ENCODE measurements around the gene MPP4.
"Not testable (repeated sequence)": the region's sequence is repeated elsewhere in the genome, so short reads cannot be mapped to it uniquely, and the experiment has no call there.

MPP4 gene

DNA sequence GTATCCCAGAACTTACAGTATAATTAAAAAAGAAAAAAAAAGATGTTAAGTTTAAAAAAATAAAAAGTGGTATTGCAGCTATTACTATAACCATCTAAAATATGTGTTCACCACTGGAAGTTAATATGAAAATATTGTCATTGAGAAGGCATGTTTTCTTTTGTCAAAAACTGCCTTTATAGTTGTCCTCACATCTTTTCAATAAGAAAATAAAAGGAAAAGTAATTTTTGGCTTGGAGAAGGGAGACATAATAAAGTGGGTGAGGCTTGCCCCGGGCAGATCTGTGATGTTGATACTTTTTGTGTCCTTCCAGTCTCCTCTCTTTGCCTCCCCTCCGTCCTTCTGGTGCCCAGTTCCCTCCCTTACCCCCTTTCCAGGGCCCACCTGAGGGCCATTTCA lies 24.9 kb downstream of the MPP4 start:
- DNase-seq (ENCODE audit: low spot score): no peak

DNA sequence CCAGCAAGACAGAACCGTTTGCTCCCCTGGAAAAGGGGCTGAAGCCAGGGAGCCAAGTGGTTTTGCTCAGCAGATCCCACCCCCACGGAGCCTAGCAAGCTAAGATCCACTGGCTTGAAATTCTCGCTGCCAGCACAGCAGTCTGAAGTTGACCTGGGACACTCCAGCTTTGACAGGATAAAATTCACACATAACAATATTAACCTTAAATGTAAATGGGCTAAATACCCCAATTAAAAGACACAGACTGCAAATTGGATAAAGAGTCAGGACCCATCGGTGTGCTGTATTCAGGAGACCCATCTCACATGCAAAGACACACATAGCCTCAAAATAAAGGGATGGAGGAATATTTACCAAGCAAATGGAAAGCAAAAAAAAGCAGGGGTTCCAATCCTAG lies 27.2 kb downstream of the MPP4 start:
- not testable (repeated sequence) for DNase-seq (ENCODE audit: low spot score)

DNA sequence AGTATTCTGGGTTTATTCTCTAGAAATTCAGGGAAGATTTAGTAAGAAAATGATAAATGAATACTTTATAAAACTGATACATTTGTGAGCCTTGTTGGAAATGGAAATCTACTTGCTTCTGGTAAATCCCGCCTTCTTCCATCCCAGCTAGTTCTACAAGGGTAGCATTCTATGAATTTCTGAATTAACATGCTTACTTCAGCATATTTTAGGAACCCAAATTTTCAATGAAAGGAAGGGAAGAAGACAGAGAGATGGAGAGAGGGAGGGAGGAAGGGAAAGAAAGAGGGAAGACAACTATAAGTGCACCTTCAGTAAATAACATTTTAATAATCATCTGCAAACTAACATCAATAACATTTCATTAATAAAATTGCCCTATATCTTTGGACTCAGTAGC lies 28.6 kb downstream of the MPP4 start:
- no peak for DNase-seq (ENCODE audit: low spot score)

DNA sequence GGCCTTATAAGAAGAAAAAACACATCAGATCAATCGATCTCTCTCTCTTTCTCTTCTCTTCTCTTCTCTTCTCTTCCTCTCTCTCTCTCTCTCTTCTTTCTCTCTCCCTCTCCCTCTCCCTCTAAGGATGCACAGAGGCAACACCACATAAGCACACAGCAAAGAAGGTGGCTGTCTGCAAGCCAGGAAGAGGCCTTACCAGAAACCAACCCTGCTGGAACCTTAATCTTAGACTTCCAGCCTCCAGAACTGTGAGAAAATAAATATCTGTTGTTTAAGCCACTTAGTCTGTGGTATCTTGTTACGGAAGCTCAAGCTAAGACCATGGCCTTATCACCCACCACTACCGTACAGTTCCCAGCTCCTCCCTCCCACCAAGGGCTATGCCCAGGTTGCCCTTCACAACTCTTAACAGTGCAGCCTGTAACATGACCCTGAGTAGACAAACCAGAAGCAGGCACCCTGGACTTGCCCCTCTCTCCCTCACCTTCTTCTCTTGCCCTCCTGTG lies 30.0 kb downstream of the MPP4 start:
- no peak for DNase-seq (ENCODE audit: low spot score)

DNA sequence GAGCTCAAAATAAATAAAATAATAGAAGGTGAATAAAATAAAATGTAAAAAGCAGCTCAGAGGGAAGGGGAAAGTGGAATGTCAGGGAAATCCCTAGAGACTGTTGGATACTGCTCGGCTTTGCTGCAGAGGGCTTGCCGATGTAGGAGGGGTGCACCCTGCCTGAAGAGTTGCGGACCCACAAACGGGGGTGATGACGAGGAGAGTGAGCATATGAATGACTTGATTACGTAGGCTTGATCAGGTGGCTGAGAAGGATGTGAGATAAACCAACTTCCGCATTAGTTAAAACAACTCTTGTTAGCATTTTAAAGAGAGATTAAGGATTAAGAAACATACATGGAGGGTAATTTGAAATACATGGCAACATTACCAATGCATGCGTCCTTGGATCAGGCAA lies 34.1 kb downstream of the MPP4 start:
- DNase-seq (ENCODE audit: low spot score): no peak

DNA sequence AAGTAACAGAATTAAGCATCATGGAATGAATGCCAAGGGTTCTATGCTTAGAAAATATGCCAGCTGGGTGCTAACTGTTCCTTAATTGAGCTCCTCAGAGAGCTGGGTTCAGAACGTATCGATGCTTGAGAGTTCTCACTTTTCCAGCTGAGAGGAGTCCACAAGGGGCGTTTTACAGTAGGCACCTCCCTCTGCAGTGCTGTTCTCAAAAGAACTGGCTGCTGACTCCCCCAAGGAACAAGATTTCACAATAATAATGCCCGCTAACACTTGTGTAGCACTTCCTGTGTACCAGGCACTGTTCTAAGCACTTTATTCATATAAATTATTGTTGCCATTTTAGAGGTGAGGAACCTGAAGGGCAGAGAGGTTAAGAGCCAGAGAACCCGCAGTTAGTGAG lies 37.1 kb downstream of the MPP4 start:
- DNase-seq (ENCODE audit: low spot score): no peak

DNA sequence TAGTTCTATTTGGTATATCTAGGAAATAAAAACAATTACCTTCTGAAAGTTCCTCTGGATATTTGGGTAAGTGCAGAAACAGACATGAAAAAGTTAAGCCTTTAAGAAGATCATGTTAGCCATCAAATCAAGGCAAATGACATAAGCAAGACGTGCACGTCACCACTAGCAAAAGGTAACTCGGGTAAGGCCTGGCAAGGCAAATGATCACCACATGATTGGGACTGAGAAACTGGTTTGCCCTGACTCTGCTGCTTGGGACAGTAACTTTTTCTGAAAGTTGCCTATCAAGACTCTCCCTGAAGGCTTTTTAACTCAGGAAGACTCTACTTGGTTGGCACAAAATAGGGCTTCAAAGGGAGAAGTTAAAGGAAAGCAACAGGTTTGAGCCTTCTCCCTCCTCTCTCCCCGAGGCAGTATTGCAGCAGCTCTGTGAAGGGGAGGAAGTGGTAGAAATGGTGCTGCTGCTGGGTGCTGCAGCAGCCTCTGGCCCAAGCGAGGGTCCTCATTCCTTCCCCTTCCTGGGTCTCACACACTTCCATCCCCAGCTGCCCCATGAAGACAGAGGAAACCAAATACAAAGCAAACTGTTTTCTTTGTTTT lies 38.0 kb downstream of the MPP4 start:
- DNase-seq (ENCODE audit: low spot score): no peak

DNA sequence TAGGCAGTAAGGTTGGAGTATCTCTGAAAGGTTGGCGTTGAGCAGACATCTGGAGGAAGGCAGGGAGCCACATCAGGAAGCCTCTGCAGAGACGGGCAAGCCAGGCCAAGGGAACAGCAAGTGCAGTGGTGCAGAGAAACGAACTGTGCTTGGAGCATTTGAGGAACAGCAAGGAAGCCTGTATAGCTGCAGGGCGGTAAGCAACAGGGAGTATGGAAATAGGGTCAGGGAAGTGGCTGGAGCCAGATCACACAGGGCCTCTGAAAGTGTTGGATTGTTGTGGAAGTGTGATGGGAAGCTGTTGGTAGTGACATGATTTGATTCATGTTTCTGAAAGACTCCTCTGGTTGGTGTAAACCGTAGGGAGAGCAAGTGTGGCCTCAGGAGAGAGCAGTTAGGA lies 41.7 kb downstream of the MPP4 start:
- no peak for DNase-seq (ENCODE audit: low spot score)

DNA sequence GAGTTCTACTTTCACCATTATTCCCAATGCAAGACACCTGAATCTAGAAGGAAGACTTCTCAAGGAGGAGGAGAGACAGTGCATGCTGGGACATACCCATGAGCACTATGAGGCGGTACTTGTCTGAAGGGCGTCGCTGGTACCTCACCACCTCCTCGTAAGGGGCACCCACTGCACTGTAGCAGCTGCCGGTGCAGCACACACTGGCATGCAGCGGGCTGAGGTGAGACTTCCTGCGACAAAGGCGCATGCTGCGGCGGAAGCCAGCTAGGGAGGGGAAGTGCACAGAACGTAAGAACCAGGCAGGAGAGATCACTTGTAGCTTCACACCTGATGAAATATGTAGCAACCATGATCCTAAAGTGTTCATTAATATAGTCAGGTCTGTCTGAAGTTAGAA lies 42.3 kb downstream of the MPP4 start:
- DNase-seq (ENCODE audit: low spot score): no peak

DNA sequence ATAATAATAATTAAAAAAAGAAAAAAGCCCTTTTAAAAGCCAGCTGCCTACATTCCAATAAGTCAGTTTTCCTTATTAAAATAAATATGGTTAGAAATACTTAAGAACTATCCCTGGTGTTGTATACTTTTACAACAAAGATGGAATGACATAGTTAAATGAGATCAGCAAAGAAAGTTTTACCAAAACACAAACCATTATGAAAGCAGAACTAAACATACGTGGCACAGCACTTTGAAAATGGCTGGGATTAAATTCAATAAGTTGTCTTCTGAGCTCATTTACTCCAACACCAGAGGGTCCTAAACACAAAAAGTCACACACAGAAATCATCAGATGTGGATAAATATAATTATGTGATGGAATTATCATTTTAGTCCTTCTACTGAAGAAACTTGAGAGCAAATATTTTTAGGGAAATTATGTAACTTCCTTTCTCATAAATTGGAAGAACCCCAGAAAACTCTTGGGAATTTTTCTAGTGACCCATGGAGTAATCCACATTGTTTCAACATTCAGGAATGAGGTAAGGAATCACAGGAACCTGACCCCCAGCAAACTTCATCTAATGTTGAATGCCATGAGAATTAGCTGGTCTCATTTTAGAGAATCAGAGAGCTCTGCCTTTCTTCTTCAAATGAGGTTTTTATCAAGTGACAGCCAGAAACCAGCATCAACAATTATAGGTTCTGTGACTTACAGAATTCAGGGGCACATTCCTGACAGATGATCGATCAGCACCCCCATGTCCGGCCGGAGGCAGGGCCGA lies 43.6 kb downstream of the MPP4 start:
- DNase-seq (ENCODE audit: low spot score): no peak

DNA sequence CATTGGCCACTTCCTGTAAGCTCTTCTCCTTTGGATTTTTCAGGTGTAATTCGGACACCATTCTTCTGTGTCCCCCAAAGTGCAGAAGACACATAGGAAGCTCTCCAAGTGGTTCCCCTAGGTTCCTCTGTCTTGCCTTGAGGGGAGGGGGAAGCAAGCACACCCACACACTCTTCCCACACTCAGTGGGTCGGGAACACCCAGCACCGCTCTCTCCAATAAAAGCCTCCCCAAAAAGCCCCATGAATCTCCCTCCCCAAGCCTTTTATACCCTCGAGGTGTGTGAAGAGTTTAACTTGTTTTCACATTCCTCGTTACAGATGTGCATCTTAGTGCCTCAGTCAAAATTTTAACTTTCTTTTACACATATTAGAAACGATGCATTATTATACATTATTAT lies 45.2 kb downstream of the MPP4 start:
- no peak for DNase-seq (ENCODE audit: low spot score)

DNA sequence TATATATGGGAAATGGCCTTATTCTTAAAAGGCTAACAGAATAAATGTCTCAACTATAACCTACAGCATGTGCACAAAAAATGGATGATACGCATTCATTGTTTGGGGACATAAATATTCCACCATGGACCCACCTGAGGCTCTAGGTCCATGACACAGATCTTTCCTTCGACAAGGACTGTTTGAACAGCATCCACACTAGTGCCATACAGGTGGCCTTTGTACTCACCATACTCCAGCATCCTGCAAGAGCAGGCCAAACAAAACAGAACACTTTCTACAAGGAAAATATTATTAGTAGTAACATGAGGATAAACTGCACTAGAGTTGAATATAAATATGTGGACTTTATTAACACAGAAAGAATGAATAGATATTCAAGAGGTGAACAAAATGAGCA lies 49.0 kb downstream of the MPP4 start:
- DNase-seq (ENCODE audit: low spot score): no peak

DNA sequence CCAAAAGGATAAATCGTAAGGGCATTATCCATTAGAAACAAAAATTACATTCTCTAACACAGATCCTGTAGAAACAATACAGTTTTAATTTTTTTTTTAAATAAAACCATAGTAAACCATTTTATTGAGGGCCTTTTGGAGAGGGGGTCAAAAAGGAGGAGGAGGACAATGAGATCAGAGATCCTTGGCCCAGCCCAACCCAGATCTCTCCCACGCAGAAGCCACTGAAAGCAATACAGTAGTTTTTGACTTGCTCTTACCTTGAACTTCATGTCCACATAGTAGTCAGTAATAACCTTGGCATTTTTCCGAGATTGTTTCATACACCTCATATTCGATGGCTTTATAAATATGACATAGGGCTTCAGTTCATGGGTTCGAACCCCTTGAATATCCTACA lies 51.0 kb downstream of the MPP4 start:
- DNase-seq (ENCODE audit: low spot score): no peak

DNA sequence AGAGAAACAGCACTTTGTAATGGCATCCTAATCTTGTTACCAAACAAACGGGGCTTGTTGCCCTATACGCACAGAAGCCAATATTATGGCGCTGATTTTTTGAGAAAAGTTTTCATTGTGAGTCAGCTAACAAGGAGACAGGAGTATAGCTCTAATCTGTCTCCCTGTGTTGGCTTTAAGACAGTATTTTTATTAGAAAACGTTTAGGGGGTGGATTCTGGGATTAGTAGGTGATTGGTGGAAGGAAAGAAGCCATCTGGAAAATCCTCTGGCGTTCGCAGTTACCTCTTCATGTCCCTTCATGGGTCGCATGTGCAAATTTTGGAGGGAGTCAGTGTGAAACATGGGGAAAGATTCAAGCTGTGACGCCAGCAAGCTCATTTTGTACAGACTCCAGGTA lies 54.4 kb downstream of the MPP4 start:
- peak; percentile 41 for DNase-seq (ENCODE audit: low spot score)

DNA sequence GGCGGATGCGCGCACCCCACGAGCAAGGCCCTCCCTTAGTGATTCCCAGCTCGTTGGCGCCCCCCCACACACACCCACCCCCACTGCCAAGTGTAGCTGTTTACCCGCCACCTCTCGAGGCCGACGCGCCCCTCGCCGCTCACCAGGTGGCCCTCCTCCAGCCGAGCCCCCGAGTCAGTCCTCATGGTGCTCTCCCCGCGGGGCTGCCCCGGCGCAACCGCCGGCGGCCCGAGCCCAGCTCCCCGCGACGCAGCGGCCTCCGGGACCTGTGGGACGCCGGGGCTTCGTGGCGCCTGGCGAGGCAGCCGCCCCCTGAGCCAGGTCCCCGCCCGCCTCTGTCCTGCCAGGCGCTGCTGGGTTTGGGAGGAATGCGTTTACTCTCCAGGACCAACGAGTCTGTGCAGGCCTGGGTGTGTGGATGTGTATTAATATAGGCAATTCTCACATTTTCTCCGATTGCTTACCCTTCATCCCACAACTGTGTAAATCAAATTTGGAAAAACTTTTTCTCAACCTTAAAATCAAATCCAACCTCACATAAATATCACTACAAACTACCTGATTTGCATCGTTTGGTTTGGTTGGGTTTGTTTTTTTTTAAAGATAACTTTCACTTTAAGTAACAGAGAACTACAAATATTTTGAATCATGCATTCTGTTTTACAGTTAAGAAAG lies 55.1 kb downstream of the MPP4 start, which contains the start of gene TMEM237:
TMEM237 (minus strand) TSS at position 288 of the 675 bp plus-strand sequence; CDS start at position 185, 103 bp downstream.
- DNase-seq (ENCODE audit: low spot score): peak; percentile 73

DNA sequence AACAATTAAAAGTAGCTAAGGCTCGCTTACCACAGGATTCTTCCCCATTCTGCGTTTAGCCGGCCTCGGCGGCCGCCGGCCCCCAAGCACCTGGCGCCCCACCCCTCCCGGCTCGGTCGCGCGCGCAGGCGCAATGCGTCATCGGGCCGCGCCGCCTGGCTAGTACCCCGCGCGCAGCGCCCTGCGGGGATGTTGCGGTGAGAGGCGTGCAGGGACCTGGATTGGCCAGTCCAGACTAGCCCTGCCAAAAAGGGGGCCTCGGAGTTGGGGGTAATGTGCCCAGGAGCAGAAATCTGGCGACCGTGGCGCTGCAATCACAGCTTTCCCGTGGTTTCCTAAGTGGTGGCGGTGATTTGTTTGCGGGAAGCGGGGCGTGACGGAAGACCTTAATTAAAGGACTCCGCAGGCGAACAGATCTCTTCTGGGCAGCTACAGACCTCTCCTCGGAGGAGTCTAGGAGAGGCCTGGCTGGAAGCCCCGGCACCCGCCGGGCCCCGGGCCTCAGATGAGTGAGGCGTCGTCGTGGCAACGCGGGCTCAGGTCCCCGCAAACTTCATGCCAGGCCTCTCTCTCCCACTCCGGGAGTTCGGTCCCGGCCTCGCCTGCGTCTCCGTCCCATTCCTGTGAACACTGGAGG lies 55.7 kb downstream of the MPP4 start:
- DNase-seq (ENCODE audit: low spot score): peak; percentile 95

DNA sequence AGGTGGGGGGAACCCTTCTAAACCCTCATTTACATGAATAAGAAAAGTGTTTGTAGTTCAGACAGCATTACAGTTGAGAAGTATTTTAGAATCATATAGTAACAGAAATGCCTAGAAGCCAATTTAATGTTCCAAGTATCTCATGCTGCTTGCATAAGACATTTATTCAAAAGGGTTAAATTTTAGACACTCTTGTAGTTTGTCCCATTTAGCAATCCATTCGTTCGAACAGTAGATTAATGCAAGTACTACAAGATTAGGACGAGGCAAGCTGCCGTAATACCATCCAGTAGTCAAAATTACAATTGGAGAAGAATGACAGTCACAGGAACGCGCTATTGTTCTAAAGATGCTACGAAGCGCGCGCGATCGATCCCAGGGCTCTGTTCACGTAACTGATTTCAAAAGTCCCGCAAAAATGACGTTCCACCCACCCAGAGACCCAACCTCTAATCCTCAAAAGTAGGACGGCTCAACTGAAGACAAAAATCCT lies 56.3 kb downstream of the MPP4 start:
- DNase-seq (ENCODE audit: low spot score): no peak

DNA sequence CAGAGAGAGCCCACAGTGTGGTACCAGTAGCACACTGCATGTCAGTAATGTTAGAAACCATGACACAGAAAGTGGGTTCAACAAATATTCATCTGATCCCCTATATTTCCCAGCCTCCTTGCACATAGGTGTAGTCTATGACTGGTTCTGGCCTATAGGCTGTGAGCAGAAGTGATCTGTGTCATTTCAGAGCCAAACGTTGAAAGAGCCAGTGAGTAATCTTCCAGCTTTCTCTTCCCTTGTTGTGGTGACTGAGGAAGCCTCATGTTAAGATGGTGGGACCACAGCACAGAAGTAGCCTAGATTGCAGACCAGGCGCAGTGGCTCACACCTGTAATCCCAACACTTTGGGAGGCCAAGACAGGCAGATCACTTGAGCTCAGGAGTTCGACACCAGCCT lies 59.2 kb downstream of the MPP4 start:
- no peak for DNase-seq (ENCODE audit: low spot score)

DNA sequence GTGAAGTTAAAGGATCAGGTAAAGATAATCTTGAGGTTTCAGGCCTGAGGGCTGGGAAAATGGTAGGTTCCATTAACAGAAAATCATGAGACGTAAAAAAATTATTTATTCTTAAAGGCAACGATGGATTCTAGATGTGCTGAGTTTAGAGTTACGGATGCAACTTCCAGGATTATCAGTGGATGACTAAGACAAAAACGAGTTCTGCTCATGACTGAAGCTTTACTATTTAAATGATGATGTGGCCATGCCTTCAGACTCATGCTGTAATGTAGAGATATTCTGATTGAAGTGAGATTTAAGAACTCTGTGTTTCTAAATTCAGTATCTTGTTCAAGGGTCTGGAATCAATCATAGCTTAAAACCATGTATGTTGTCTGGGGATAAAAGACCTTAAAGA lies 60.1 kb downstream of the MPP4 start:
- DNase-seq (ENCODE audit: low spot score): no peak

DNA sequence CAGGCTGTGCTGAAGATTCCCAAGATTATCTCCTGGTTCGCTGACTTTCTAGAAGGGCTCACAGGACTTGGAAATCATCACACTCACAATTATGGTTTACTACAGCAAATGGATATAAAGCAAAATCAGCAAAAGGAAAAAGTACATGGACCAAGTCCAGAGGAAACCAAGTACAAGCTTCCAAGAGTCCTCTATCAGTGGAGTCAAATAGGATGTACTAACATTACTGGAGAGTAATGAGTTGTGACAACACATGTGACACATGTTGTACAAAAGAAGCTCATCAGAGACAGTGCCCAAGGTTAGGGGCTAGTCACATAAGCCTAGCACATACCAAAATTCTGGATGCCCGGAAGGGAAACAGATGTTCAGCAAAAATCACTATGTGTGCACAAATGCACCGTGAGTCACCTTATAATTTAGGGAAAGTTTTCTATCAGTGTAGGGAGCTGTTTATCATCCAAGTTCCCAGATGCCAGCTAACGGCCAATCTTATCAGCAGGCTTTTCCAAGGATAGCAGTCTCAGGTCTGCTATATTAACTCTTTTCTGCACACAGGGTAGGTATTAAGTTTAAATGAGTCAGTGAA lies 64.7 kb downstream of the MPP4 start:
- DNase-seq (ENCODE audit: low spot score): no peak

DNA sequence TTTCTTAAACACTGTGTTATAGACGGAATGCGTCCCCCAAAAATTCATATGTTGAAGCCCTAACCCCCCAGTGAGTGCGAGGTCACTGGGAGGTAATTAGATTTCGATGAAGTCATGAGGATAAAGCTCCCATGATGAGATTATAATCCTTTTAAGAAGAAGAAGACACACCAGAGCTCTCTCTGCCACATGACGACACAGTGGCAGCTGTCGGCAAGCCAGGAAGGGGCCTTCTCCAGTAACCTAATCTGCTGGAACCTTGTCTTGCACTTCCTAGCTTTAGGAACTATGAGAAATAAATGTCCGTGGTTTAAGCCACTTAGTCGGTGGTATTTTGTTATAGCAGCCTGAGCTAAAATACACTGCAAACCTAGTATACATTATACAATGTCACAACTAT lies 67.4 kb downstream of the MPP4 start:
- DNase-seq (ENCODE audit: low spot score): peak; percentile 48

DNA sequence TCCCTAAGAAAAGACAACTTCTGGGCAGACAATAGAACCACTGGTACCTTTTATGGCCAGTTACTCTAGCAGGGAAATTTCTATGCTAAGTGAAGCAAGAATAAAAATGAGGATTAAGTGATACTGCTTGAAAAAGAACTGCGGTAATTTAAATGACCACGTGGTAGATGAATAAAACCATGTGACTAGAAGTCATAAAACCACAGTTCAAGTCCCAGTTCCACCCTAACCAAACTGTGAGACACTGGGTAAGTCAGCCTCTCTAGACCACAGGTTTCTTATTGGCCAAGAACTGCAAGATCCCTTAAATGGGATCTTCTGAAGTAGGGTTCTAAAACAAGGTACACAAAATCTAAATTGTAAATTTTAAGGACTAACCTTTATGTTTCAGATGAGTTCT lies 67.9 kb downstream of the MPP4 start:
- no peak for DNase-seq (ENCODE audit: low spot score)
